Endothelial cell of hepatic sinusoid (primary cell): ENCODE data around the gene LMO1.

Experiments used
- in situ Hi-C: cut with HindIII; loops from 2 replicates; pipeline ENCODE4 v1.10.0; 2017; ENCODE audit warnings: low sequenced_read_pairs

The LMO1 gene

GRCh38 chr11:8209208-8209807, 54.4 kb downstream of the LMO1 start:
- in situ Hi-C loops = no loop called here

DNA sequence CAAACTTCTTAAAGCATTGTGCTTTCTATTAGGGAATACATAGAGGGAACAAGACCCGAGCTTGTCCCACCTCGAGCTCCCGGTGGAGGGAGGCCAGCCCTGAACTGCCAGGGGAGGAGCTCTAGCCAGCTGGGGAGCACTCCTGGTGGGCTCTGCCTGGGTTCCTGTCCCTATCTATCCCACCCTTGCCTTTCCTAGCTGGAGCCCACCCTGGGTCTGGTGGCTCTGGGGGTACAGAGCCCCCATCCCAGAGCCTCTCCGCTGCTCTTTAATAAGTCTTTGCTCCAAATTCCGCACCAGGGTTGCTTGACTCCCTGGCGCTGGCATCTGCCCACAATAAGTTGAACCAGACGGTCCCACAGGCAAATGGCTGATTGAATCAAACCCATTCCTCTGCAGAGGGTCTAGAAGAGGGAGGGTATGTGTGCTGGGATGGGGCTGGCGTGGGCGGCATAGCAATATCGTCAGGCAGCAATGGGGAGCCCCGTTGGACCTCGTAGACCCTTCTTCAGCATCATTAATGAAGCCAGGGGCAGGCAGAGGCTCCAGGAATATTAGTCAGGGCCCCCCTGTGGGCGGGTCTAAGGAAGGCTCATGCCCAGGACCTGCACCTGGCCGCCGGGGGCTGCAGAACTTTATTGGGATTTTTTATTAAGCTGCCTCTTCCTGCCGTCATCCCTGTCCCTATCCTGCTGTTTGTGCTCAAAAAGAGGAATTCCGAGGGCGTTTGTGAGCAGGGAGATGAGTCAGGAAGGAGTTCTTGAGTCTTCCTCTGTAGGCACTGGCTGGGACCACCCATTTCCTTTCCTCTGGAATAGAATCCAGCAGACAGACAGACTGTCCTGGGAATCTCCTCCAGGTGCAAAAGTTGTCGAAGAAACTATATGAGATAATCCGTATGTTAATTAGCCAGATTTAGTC, 56.3 kb downstream of the LMO1 start:
- in situ Hi-C loops = no loop called here

DNA sequence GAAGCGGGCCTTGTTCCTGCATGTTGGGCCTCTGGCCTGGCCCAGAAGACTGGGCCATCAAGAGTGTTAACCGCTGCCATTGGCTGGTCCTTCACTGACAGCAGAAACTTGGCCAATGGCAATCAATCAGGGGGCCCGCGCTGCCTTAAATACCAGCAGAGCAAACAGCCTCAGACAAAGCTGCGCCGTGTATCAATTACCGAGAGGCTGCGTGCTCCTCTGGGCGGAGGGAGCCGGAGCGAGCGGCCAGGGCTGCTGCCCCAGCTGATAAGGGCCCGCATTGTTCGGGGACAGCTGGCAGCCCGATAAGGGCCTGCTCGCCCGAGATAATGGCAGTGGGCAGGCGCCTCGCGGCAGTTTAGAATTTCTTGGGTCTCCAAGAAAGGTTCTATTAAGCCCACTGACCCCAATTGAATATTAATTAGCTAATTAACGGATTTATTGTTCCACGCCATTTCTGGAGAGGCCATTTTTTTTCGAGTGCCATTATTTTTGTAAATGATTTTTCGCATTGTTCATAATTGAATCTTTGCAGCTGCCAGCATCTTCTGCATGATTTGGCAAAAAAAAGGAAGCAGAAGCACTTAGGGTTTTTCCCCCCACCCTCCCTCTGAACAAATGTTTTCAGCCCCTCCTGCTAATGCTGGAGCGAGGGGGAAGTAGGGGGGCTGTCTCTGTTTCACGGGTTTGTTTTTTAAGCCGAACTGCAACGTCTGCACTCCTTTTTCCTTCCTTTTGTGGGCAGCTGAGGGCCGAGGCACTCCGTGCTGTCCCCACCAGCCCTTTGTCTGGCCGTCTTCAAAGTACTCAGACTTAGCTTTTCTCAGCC, 57.2 kb downstream of the LMO1 start:
- in situ Hi-C loops = no loop called here

DNA sequence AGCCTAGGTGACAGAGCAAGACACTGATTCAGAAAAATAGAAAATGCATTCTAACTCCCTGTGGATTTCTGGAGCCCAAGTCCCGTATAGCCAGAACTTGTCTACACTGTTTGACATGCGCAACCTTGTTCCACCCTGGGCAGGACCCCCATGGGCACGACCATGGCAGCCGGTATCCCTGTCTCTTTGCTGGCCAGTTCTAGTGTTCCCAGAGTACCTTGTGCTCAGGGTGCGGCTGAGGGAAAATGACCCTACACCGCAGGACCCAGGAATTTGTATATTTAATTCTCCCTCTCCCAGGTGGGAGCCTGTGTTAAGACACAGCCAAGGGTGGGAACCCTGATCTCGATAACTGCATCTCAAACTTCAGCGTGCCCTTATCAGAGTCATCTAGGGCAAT, 58.1 kb downstream of the LMO1 start:
- in situ Hi-C loops = no loop called here

DNA sequence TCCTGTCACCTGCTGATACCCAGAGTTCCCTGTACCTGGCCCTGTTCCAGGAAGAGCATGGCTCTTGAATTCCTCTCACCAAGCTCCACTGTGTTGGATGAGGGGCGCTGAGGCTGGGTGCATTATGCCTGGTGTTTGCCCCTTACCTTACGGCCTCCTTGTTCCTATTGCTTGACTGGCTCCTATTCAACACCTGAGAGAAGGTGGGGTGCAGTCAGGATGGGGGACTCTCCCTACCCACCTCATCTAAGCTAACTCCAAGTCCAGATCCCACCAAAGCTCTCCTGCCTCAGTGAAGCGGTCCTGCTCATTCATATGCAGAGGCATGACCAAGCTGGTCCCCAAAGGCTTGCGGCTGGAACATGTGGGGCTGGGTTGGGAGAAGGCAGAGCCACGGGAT, 59.1 kb downstream of the LMO1 start:
- in situ Hi-C loops = no loop called here

GRCh38 chr11:8204025-8204424, 59.7 kb downstream of the LMO1 start:
- in situ Hi-C loops = no loop called here

DNA sequence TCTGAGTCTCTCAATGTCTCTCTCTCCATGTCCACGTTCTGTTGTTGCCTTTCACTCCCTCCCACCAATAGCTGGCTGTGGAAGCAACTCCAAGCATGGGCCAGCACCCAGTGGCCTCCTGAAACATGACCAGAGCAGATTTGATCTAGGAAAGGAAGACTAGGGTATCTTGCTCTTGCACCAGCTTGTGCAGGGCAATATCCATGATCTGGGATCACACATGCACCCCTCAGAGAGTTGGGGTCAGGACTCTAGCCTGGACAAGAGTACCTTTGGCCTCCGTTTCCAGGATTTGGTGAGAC, 60.3 kb downstream of the LMO1 start:
- in situ Hi-C loops = no loop called here

DNA sequence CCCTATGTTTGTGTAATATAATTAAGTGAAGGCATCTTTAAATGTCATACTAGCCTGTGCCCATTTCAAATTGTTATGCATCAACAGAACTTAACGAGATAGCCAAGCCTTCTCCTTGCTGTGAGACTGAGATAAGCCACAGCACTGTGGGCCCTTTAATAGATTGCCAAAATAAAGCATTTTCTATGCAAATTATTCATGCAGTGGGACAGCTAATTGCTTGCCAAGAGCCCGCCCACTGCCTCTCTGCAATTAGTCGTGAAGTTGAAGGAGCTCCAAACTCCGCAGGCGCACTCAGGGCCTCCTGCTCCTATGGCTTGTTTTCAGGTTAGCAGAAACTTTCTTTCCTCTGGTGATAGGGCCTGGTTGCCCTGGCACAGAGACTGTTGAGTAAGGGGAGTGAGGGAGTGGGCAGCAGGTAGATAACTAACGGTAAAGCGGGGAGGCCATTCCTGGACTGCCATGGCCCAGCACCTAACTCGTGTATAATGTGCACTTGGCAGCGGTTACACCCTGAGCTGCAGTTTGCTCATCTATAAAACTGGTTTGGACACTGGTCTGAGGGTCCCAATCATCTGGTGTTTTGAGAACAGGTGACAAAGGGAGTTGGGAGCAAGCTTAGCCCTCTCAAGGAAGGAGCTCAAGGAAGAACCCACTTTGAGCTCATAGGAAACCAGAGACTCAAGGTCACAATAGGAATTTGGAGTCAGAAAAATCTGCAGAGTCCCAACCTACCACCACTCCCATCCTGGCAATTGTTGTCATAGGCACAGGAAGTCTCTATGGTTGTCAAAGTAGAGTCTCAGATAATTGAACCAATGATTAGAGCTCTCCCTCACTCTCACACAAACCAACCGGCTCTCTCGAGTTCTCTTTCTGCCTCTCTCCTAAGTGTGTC, 60.9 kb downstream of the LMO1 start:
- in situ Hi-C loops = no loop called here

DNA sequence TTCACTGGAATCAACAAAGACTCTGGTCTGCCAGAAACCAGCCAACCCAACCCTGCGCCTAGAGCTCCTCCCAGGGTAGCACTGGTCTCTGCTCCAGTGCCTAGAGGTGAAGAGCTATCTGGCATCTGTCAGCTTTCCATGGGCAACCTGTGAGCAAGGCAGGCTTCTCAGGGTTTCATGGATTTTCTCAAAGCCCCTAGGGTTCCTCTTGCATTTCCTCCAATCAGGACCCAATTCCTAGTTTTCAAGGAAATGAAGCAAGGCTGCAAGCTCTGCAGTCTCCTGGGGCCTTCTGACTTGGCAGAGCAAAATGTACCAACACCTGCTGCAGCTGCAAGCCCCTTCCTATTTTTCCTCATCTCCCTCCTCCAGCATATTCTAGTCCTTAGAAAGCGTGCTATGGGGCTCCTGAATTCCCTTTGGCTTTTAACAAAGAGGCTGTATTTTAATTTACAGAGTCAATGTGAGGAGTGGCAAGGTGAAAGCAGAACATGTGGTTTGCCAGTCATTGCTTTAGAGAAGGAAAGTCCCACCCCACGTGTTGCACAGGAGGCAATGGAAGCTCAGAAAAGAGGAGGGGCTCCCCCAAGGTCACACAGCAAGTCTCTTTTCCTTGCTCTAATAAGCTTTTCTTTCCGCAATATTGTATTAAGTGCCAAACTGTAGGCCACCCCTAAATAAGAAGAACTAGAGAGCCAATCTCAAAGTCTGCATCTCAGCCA, 61.9 kb downstream of the LMO1 start:
- in situ Hi-C loops = no loop called here

DNA sequence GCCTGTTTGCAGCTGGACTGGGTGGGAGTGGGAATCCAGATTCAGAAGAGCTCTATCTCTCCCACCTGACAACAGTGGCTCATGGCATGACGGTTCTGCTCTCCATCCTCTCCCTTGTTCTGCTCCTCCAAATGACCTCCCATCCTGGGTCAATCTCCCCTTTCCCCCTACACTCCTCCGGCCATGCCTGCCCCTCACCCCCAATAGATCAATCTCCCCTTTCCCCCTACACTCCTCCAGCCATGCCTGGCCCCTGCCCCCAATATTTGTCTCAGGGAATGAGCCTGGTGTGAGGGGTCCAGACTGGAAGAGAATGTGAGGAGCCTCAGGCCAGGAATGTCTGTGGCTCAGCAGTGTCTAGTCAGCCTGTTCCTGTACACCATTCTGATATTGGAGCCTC, 64.0 kb downstream of the LMO1 start:
- in situ Hi-C loops = no loop called here

DNA sequence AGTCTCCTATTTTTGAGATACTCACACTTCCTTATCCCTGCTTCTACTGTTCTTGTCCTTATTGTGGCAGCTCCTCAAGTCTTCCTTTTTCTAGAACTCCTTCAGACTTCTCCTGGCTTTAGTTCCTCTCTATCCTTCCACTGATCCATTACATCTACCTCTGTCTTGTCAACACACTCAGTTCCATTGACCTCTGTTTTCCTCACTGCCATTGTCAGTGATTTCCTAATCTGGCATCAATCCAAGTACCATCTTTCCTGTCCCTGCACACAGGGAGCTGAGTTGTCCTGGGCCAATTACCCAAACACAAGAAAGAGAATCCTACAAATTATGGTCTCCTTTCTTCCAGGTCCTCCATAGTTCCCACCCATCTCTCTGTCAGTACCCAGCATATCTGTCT, 66.9 kb downstream of the LMO1 start:
- in situ Hi-C loops = no loop called here

DNA sequence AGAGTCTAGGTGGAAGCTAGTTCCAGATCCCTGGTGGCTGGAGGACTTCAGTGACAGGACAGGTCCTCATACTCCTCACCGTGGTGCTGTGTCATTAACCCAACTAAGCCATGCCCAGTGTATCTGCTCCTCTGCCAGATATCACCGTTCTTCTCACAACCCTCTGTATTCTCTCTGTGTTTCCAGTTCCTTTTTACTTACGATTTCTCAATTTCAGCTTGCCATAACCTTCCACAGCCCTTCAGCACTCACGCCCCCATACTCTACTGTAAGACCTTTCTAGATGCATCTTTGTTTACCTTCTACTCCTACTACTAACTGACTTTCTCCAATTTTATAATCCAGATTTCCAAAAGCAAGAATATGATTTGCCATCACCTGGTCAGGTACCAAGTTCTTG, 68.7 kb downstream of the LMO1 start:
- in situ Hi-C loops = no loop called here

GRCh38 chr11:8192896-8193209, 70.8 kb downstream of the LMO1 start:
- in situ Hi-C loops = no loop called here

- in situ Hi-C loops = no loop called here
Observed at GRCh38 chr11:8192016-8192895, 71.4 kb downstream of the LMO1 start.

- in situ Hi-C loops = no loop called here
Observed at GRCh38 chr11:8190431-8190830, 73.2 kb downstream of the LMO1 start.

DNA sequence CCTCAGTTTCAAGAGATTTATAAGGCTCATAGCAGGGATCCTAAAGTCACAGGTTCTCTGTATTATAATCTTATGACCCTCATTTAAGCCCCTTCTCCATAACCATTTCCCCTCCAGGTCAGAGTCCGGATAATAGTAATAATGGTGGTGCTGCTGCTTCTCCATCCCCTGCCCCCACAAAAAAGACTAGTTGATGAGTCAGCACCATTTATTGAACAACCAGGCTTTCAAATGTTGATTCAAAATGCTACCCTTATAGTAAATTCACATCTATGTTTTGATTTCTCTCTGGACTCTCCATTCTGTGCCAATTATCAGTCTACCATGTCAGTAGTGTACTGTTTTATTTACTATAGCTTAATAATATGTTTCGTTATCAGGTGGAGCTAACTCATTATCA, 77.2 kb downstream of the LMO1 start:
- in situ Hi-C loops = no loop called here

- in situ Hi-C loops = no loop called here
Observed at GRCh38 chr11:8183111-8183510, 80.6 kb downstream of the LMO1 start.

- in situ Hi-C loops = no loop called here
Observed at GRCh38 chr11:8180469-8180868, 83.2 kb downstream of the LMO1 start.

DNA sequence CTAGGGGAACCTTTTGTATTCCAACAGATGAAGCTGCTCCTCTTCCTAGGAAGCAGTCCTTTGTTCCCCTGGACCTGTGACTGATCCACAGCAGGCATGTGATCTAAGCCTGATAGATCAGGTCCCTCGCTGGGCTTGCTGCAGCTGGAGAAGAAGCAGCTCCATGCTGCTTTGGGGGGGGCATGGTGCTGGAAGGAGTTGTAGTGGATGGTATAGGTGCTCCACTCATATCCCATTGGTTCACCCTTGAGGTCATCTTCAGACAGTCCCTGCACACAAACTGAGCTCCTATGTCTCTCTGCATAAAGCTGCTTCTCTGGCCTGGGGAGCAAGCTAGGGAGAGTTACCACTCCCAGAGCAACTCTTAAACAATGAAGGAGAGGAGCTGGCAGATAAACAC, 85.4 kb downstream of the LMO1 start:
- in situ Hi-C loops = no loop called here
